ENCODE data around the gene SMIM15. TPM values are rescaled to one million over a fixed set of nuclear protein-coding genes. Genes with fewer than 3 reads are reported as not detected.

Gene SMIM15
- total and polyA plus RNA-seq, 10 of the 15 experiments (the other 5 are each of a cell fraction or from before 2014, with no cell fraction given) = 13.8 to 83.3 (median 53.9) TPM

GRCh38 chr5:61207884-61208283 is 45.6 kb upstream of the SMIM15 start:
- FAIRE-seq = no peak
- RAD21 ChIA-PET (ENCODE audit: unreplicated experiment) = no interaction called here
- SMC1A ChIA-PET (ENCODE audit: uncharacterized antibody, unreplicated experiment) = interaction anchor here (1.4 kb wide), 1 partner anchor 44 kb away, joined by 3 read pairs; no protein-coding TSS in a partner anchor

More at GRCh38 chr5:61207884-61208283, 45.6 kb upstream of the SMIM15 start:
- no peak overlapping the region for H3K4me2 ChIP-seq (ENCODE audit: control insufficient read depth, insufficient read depth)
- intact Hi-C loops (cut with micrococcal nuclease; ENCODE audit: unreplicated experiment) = no loop called here
- H3K4me1 ChIP-seq (ENCODE audit: control insufficient read depth, insufficient read depth, low read length) = no peaks in the 10 kb centered on the region
- in situ Hi-C loops (cut with MboI) = no loop called here
- BruUV-seq (replicated peaks) = no TSS peak
- DNase-seq (ENCODE audit: low read depth, low spot score) (no peak), ATAC-seq (no peak)
- no peak overlapping the region for H3K4me3 ChIP-seq
- H3K9ac ChIP-seq (ENCODE audit: control insufficient read depth, insufficient read depth, low read length) = no peak overlapping the region
- H3K36me3 ChIP-seq (ENCODE audit: control insufficient read depth in 2 of 2, insufficient read depth in 2 of 2, low read length in 1 of 2) = no peaks in the 10 kb centered on the region
- CTCF ChIA-PET = no interaction called here
- no peaks in the 10 kb centered on the region for H3K79me2 ChIP-seq (ENCODE audit: control insufficient read depth, insufficient read depth, low read length)
- H2AFZ ChIP-seq (ENCODE audit: control insufficient read depth, low read depth, low read length) = no peak overlapping the region
- no peaks in the 10 kb centered on the region for H4K20me1 ChIP-seq (ENCODE audit: control insufficient read depth, insufficient read depth)
- no peak overlapping the region for H3K27ac ChIP-seq (ENCODE audit: control insufficient read depth, insufficient read depth)
- TF ChIP-seq KLF5 (IDR thresholded peaks at IDR 0.05; ENCODE audit: partially characterized antibody) (no peak), STAT3 (IDR thresholded peaks at IDR 0.05; ENCODE audit: low read depth, low read length) (no peak), YY1 (IDR thresholded peaks at IDR 0.05; ENCODE audit: low read depth, low read length) (no peak), MTA2 (IDR thresholded peaks at IDR 0.05; ENCODE audit: low read depth) (no peak), HDAC6 (IDR thresholded peaks at IDR 0.05; ENCODE audit: unreplicated experiment) (no peak), REST (IDR thresholded peaks at IDR 0.05; ENCODE audit: low read depth, low read length) (no peak)
- TF ChIP-seq, protein P1, sequence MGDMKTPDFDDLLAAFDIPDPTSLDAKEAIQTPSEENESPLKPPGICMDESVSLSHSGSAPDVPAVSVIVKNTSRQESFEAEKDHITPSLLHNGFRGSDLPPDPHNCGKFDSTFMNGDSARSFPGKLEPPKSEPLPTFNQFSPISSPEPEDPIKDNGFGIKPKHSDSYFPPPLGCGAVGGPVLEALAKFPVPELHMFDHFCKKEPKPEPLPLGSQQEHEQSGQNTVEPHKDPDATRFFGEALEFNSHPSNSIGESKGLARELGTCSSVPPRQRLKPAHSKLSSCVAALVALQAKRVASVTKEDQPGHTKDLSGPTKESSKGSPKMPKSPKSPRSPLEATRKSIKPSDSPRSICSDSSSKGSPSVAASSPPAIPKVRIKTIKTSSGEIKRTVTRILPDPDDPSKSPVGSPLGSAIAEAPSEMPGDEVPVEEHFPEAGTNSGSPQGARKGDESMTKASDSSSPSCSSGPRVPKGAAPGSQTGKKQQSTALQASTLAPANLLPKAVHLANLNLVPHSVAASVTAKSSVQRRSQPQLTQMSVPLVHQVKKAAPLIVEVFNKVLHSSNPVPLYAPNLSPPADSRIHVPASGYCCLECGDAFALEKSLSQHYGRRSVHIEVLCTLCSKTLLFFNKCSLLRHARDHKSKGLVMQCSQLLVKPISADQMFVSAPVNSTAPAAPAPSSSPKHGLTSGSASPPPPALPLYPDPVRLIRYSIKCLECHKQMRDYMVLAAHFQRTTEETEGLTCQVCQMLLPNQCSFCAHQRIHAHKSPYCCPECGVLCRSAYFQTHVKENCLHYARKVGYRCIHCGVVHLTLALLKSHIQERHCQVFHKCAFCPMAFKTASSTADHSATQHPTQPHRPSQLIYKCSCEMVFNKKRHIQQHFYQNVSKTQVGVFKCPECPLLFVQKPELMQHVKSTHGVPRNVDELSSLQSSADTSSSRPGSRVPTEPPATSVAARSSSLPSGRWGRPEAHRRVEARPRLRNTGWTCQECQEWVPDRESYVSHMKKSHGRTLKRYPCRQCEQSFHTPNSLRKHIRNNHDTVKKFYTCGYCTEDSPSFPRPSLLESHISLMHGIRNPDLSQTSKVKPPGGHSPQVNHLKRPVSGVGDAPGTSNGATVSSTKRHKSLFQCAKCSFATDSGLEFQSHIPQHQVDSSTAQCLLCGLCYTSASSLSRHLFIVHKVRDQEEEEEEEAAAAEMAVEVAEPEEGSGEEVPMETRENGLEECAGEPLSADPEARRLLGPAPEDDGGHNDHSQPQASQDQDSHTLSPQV (IDR thresholded peaks at IDR 0.05) = no peak
- H3K27me3 ChIP-seq (replicated peaks in 1 of 2; ENCODE audit: control insufficient read depth in 2 of 2, insufficient read depth in 2 of 2, low read length in 1 of 2) = no peaks in the 10 kb centered on the region
- POLR2A ChIA-PET = no interaction called here
- H3K9me3 ChIP-seq (replicated peaks; ENCODE audit: control insufficient read depth, insufficient read depth, low read length) = no peaks in the 10 kb centered on the region; the same call in 2 of the 3 replicates

Data from GM12878 (cell line).